NCI-H2081 (cell line): ENCODE results near the gene PDHX.
"Not testable (repeated sequence)": the region's sequence is repeated elsewhere in the genome, so short reads cannot be mapped to it uniquely, and the experiment has no call there.

ENCODE experiments used
- DNase-seq, 2 experiments: peaks; one replicate each; lab custom pipeline; 2025; lab: John Stamatoyannopoulos, UW

PDHX gene

GRCh38 chr11:34911676-34912075 is 4.7 kb upstream of the PDHX start:
- no peak for DNase-seq

GRCh38 chr11:34913556-34913955 is 2.9 kb upstream of the PDHX start:
- not testable (repeated sequence) for DNase-seq

GRCh38 chr11:34915136-34916014 is 1.0 kb upstream of the PDHX start:
- DNase-seq = peak in 1 of 2 experiments; percentile 59

GRCh38 chr11:34916843-34917770 is 689 bp downstream of the PDHX start:
- DNase-seq = no peak

GRCh38 chr11:34921156-34921555 is 4.7 kb downstream of the PDHX start:
- no peak for DNase-seq

- DNase-seq = no peak
These were observed 8.3 kb downstream of the PDHX start for GRCh38 chr11:34924714-34925113.

- DNase-seq = peak; percentile 55 to 57
These were observed 9.8 kb downstream of the PDHX start for GRCh38 chr11:34926101-34926830.

GRCh38 chr11:34926831-34927132 is 10.4 kb downstream of the PDHX start:
- no peak for DNase-seq

GRCh38 chr11:34928268-34928959 is 12.0 kb downstream of the PDHX start:
- DNase-seq = no peak

- DNase-seq = no peak
These were observed 12.7 kb downstream of the PDHX start for GRCh38 chr11:34928960-34929680.

GRCh38 chr11:34929794-34930763 is 13.7 kb downstream of the PDHX start:
- DNase-seq = no peak

- no peak for DNase-seq
These were observed 20.7 kb downstream of the PDHX start for GRCh38 chr11:34936945-34937629.

GRCh38 chr11:34938611-34939010 is 22.2 kb downstream of the PDHX start:
- DNase-seq = no peak

GRCh38 chr11:34940026-34940677 is 23.7 kb downstream of the PDHX start:
- DNase-seq = no peak

- no peak for DNase-seq
These were observed 25.3 kb downstream of the PDHX start for GRCh38 chr11:34941688-34942087.

- DNase-seq = no peak
These were observed 28.3 kb downstream of the PDHX start for GRCh38 chr11:34944692-34945091.

- DNase-seq = no peak
These were observed 32.3 kb downstream of the PDHX start for GRCh38 chr11:34948696-34949095.

GRCh38 chr11:34953955-34954354 is 37.5 kb downstream of the PDHX start:
- DNase-seq = no peak

- no peak for DNase-seq
These were observed 40.8 kb downstream of the PDHX start for GRCh38 chr11:34957206-34957605.
